ENCODE measurements around the gene AMACR.

Gene AMACR

GRCh38 chr5:34007201-34007620, 639 bp downstream of the AMACR start:
- peak; percentile 51 for DNase-seq (ENCODE audit: low spot score)

GRCh38 chr5:34005681-34006080, 2.2 kb downstream of the AMACR start:
- no peak for DNase-seq (ENCODE audit: low spot score)

- DNase-seq (ENCODE audit: low spot score), result no peak
Measured at GRCh38 chr5:34005211-34005610, 2.6 kb downstream of the AMACR start.

GRCh38 chr5:34003941-34004340, 3.9 kb downstream of the AMACR start:
- DNase-seq (ENCODE audit: low spot score), result no peak

- no peak for DNase-seq (ENCODE audit: low spot score)
Measured at GRCh38 chr5:34002629-34003328, 5.1 kb downstream of the AMACR start.

GRCh38 chr5:34001241-34001841, 6.5 kb downstream of the AMACR start:
- no peak for DNase-seq (ENCODE audit: low spot score)

GRCh38 chr5:33999978-34000377, 7.9 kb downstream of the AMACR start:
- DNase-seq (ENCODE audit: low spot score), result no peak

GRCh38 chr5:33997331-33997983, 10.4 kb downstream of the AMACR start:
- peak; percentile 80 for DNase-seq (ENCODE audit: low spot score)

GRCh38 chr5:33995865-33996264, 12.0 kb downstream of the AMACR start:
- no peak for DNase-seq (ENCODE audit: low spot score)

- peak; percentile 80 for DNase-seq (ENCODE audit: low spot score)
Measured at GRCh38 chr5:33994845-33995244, 13.0 kb downstream of the AMACR start.

- no peak for DNase-seq (ENCODE audit: low spot score)
Measured at GRCh38 chr5:33992864-33993263, 15.0 kb downstream of the AMACR start.

GRCh38 chr5:33985447-33985846, 22.4 kb downstream of the AMACR start:
- DNase-seq (ENCODE audit: low spot score), result no peak

GRCh38 chr5:33984671-33985124, 23.2 kb downstream of the AMACR start, which contains the start of gene SLC45A2:
SLC45A2 (minus strand) TSS chr5:33984693; CDS start chr5:33984583, 110 bp downstream.
- DNase-seq (ENCODE audit: low spot score), result no peak

GRCh38 chr5:33984178-33984577, 23.7 kb downstream of the AMACR start:
- no peak for DNase-seq (ENCODE audit: low spot score)

- DNase-seq (ENCODE audit: low spot score), result peak; percentile 39
Measured at GRCh38 chr5:33981408-33982162, 26.3 kb downstream of the AMACR start.

- DNase-seq (ENCODE audit: low spot score), result no peak
Measured at GRCh38 chr5:33980030-33980429, 27.8 kb downstream of the AMACR start.

GRCh38 chr5:33978306-33978705, 29.5 kb downstream of the AMACR start:
- DNase-seq (ENCODE audit: low spot score), result no peak

- DNase-seq (ENCODE audit: low spot score), result no peak
Measured at GRCh38 chr5:33976307-33976706, 31.5 kb downstream of the AMACR start.

- DNase-seq (ENCODE audit: low spot score), result peak; percentile 31
Measured at GRCh38 chr5:33975852-33976251, 32.0 kb downstream of the AMACR start.

GRCh38 chr5:33973271-33973670, 34.6 kb downstream of the AMACR start:
- no peak for DNase-seq (ENCODE audit: low spot score)

GRCh38 chr5:33969572-33970452, 38.0 kb downstream of the AMACR start:
- DNase-seq (ENCODE audit: low spot score), result peak; percentile 83

Measured in GM03348 (cell line).